GM19397 (cell line): ENCODE results near the gene WASF1.
"Not testable (repeated sequence)": the region's sequence is repeated elsewhere in the genome, so short reads cannot be mapped to it uniquely, and the experiment has no call there.

Experiments used
- ATAC-seq: cut with Tn5 transposase; IDR thresholded peaks from one replicate; pipeline ENCODE4 v1.9.1; 2021; ENCODE audit warnings: mild to moderate bottlenecking, moderate library complexity; ENCODE audit not compliant: unreplicated experiment

Gene WASF1

GRCh38 chr6:110095101-110095500 is 84.4 kb downstream of the WASF1 start:
- no peak for ATAC-seq

GRCh38 chr6:110093981-110094380 is 85.5 kb downstream of the WASF1 start:
- ATAC-seq, result no peak

DNA sequence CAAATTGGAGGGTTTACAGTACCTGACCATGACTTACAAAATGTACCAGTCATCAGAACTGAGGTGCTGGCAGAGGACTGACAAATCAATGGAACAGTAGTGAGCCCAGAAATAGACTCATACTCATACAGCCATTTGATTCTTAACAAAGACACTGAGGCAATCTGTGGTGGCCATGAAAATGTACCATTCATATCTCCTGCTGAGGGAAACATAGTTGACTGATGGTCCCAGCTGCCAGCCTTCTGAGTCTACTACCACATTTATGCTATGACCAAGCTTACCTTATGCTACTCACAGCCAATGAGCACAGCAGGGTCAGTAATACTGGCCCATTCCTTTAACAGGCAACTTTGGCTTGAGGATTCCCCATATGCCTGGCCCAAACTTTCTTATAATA is 88.6 kb downstream of the WASF1 start:
- no peak for ATAC-seq

DNA sequence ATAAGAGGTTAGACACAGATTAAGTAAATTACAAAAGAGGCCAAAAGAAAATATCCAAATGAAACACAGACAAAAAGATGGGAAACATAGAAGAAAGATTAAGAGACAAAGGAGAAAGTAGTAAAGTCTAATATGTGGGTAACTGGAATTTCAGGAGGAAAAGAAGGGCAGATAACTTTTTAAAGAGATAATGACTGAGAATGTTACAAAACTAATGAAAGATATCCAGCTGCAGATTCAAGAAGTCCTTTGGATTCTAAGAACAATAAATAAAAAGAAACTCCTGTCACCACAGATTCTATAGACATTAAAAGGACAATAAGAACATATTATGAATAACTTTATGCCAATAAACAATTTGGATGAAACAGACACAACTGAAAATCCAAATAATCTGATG is 90.1 kb downstream of the WASF1 start:
- ATAC-seq, result no peak

DNA sequence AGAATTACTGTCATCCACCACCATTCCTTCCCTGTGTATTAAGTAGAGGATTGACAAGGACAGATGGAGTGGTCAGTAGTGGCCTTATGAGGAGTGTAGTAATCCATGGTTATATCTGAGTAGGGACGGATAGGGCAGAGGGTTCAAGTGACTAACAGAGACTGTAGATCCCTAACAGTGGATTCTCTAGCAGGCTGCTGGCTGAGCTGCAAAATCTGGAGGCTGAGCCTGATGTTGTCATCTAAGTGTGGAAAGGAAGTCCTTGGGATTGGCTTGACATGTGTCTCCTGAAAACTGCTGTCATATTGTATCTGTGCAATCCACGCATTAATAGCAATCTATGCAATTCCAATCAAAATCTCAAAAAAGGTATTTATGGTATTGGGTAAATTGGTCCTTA is 94.2 kb downstream of the WASF1 start:
- no peak for ATAC-seq

DNA sequence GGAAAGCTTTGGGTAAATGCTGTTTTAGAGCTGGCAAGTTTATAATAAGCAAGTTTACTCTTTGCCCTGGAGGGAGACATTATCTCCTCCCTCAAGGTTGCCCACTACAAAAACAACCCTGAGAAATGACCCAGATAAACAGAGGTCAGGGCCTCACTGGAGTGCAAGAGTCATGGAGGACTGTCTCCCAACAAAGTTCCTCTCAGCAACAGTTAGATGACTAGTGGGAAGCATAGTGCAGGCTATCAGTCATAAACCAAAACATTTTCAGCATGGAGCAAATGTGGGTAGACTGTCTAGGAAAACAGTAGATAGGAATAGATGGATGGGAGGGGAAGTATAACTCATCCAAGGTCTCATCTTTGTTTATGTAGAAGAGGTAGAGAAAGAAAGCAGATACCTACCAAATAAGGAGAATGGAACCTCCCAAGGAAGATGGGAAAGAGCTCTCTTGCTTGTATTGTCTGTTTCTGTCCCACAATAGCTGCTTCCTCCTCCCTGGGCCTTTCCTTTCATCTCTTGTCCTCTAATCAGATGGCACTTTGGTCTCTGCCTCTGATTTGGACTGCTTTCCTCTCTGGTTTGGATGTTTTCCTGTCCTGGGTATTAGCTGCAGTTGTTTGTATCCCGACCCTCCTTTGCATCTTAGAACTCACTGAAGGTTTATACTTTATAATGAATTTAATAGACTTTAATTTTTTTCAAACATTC is 95.4 kb downstream of the WASF1 start:
- ATAC-seq, result no peak

DNA sequence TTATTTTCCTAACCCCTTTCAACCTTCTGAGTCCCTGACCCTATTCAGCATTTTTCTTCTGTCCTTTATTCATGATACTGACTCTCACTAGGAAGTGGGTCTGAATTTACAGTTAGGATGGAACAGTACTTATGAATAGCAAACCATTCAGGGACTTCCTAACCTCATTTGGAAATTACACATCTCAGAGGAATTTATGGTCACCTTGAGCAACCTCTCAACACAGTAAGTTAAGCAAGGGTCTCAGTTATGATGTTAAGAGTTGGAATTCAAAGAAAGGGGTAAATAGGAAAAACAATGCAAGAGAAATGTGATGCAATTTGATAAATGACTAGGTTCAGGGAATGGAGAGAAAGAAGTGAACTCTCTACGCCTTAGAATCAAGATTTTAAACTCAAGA is 104.1 kb downstream of the WASF1 start:
- no peak for ATAC-seq

GRCh38 chr6:110073474-110073873 is 106.0 kb downstream of the WASF1 start:
- ATAC-seq, result not testable (repeated sequence)

DNA sequence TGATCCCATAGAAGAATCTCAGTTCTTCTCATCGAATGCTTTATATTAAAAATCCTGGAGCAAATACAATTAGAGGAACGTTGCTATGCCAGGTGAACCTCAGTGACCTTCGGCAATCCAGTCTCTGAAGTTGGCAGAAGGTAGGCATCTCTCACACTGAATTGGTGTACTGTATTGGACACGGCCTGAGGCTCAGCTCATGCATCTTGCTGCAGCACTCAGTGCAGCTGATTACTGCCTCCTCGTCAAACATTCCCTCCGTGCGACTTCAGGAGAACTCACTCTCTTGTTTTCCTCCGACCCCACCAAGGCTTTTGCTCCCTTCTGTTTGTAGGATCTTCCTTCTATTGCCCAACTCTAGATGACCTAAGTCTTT is 110.9 kb downstream of the WASF1 start:
- ATAC-seq, result no peak

DNA sequence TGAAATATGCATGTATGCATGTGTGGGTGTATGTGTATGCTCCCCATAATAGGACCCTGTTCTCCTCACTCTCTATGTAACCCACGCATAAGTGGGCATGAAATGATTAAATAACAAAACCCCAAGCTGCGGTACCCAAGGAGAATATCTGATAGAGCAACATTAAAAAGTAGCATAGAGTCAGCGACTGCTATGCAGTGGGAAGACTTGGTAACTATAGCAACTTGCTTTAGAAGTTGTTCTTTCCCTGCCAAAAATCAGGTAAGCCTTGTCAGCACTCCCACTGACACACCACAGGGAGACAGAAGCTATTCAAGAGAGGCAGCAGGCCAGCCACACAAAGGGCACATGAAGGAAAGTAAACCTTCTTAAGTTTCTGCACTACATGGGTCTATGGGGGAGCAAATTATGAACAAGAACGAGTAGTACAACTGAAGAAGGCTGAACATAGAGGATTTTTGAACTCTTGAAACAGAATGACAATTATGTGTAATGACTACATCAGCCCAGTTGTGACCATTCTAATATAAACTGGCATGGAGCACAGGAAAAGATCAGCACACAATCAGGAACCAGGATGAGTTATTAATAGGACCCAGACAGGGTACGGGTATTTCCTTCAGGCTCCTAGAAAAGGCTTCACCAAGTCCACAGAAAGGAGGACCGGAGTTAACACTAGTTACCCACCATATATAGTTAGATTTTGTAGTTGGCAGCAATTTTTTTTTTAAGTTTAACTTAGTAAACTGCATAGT is 111.5 kb downstream of the WASF1 start:
- ATAC-seq, result no peak

DNA sequence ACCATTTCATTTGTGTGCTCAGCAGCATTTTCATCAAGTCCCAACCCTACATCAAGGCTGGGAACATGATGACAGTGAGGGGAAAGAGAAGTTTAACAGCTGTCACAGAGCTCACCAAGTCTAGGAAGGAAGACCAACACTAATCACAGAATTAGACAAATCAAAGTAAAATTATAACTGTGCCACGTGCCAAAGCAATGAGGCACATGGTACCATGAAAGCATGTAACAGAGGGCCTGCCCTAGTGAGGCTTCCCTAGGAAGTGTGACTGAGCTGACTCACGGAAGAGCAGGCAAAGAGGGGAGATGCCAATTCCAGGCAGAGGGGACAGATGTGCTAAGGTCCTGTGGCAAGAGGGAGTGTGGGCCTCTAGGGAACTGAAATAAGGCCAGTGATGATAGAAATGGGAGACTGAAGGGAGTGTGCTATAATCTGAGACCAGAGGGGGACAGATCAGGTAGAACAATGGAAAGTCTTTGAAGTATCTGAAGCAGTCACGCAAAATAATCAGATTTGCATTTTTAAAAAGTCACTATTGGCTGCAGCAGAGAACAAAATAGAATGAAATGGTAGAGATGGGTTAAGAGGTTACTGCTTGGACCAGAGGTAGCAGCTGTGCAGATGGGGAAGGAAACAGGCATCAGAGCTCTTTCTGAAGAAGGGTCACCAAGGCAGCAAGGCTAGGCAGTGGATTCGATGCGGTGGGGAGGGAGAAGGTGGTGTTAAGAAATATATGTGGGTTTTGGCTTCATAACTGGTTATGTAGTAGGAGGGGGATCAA is 114.5 kb downstream of the WASF1 start:
- ATAC-seq, result no peak

DNA sequence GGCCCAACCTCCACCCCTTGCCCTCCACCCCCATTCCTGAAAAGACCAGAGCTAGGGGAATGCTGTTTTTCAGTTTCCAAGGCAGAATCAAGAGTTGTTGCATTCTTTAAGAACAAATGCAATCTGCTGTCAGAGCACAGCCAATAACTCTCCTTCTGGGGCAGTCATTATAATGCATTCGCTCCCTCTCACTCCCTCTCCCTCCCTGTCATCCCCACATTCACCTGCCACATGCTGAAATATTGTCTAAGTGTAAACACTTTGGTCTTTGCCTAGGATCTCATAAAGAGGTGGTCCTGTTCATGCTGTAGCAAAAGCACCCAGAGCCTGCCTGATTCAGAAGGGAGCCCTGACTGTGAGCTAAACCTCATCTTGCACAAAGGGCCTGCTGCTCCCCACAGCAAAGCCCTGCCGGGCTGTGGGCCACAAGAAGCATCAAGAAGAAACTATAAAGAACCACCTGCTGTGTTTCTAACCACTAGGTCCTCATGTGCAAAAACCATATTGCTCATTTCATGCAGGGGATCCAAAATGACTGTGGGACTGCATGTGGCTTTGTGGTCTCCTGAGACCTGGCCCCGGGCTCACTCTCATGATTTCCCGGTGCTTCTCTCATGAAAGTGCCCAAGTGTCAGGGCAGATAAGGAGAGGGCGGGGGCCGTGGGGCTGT is 115.7 kb downstream of the WASF1 start:
- ATAC-seq, result no peak

DNA sequence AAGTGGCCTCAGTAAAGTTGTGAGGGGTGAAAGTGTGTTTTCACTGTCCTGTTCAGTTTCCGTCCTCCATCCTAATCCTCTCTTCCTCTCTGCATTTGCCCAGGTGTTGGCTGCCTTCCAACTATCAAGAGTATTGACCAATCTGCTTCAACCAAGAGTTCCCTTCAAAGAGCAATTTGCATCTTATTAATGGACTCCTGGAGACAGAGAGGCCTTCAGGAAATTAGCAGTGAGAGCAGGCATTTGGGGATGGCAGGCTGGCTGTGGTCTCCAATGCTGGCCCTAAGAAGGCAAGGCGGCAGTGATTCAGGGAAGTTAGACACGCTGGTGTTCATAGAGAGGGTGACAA is 124.1 kb downstream of the WASF1 start:
- ATAC-seq, result no peak

GRCh38 chr6:110054664-110055386 is 124.6 kb downstream of the WASF1 start:
- ATAC-seq, result no peak

GRCh38 chr6:110053395-110054240 is 125.9 kb downstream of the WASF1 start:
- ATAC-seq, result no peak

- no peak for ATAC-seq
Measured at GRCh38 chr6:110050440-110050813, 129.0 kb downstream of the WASF1 start.
